Right cardiac atrium (tissue), 5 donors: ENCODE data around the gene TBC1D22A. TPM values are rescaled to one million over a fixed set of nuclear protein-coding genes. Genes with fewer than 3 reads are reported as not detected.
A peak's percentile ranks its signal among the peaks of the same experiment; 100 is the strongest.

Experiments used
- ATAC-seq, 2 donors: fragments of 200-7000 bp; cut with Tn5 transposase; one replicate each; pipeline versions ENCODE4 v1.8.0 to v1.9.1; 2020; ENCODE audit warnings: moderate library complexity in 2 of 2, mild to moderate bottlenecking in 1 of 2
- DNase-seq, 3 donors: peaks; one replicate each; pipeline ENCODE4 v3.0.0-alpha.2; 2020
- H3K27ac ChIP-seq: one replicate; pipeline ENCODE4 v1.5.1; 2013; ENCODE audit warnings: mild to moderate bottlenecking, low read length, control low read depth, moderate library complexity
- H3K27me3 ChIP-seq: one replicate; pipeline ENCODE4 v1.6.1; 2013; ENCODE audit not compliant: control insufficient read depth, insufficient read depth
- H3K4me1 ChIP-seq: one replicate; pipeline ENCODE4 v1.6.1; 2013; ENCODE audit warnings: low read length; ENCODE audit not compliant: control insufficient read depth, insufficient read depth
- H3K4me3 ChIP-seq: one replicate; pipeline ENCODE4 v1.5.1; 2013; ENCODE audit warnings: low read length, control low read depth
- H3K9me3 ChIP-seq: one replicate; pipeline ENCODE4 v1.6.1; 2013; ENCODE audit warnings: low read length; ENCODE audit not compliant: control insufficient read depth
- WGBS: extraction: QIAGEN DNeasy Blood & Tissue Kit; methylation state at CpG from one replicate; pipeline ENCODE4 v1.1.7; 2013; 5-methylcytosine and 5-hydroxymethylcytosine counted together
- intact Hi-C, 4 donors: fragments of 100-400 bp; cut with DNase I; formaldehyde crosslinking; loops; one replicate each; pipeline versions ENCODE4 v1.11.0 to v1.14.0; 2022 to 2023
- polyA plus RNA-seq: library from polyadenylated mRNA; stranded (reverse); fragments of 200-250 nt; gene quantifications from one replicate; pipeline ENCODE4 v1.2.3, GENCODE V29; 2013
- total RNA-seq, 4 donors: library from RNA; stranded (reverse); fragmentation: NEBNext Ultra II Directional; extraction: Animal tissue kit (Norgen Biotek cat#: 25700); gene quantifications; one replicate each; pipeline ENCODE4 v1.2.1, GENCODE V29; 2021
- donor health status: healthy with polysubstance abuse.
- donor health status: DM: no; HTN: yes; CAD: no.
- donor health status: DM: no; HTN: no; CAD: no.
- donor health status: DM: no; HTN: yes; CAD: no; lungs with severe emphysema.
- donor health status: DM: yes; HTN: yes; CAD: no.

The TBC1D22A gene
- total and polyA plus RNA-seq, 5 donors = 12.0 to 17.3 (median 15.7) TPM

GRCh38 chr22:47040486-47041270 is 278.2 kb downstream of the TBC1D22A start:
- H3K27me3 ChIP-seq = no peaks in the 10 kb centered on the region
- DNase-seq (peak in 1 of 3 donors; percentile 32), ATAC-seq (no peak)
- no peak overlapping the region for H3K27ac ChIP-seq
- H3K9me3 ChIP-seq = no peaks in the 10 kb centered on the region
- no peaks in the 10 kb centered on the region for H3K4me1 ChIP-seq
- H3K4me3 ChIP-seq = no peak overlapping the region
- intact Hi-C loops = no loop called here
- 91% methylated on average over 25 of the region's 25 CpGs for WGBS

GRCh38 chr22:47041271-47042115 is 279.0 kb downstream of the TBC1D22A start:
- WGBS = 82% methylated on average over 27 of the region's 27 CpGs
- no peak overlapping the region for H3K4me3 ChIP-seq
- ATAC-seq = no peak
- H3K9me3 ChIP-seq = no peaks in the 10 kb centered on the region
- H3K27me3 ChIP-seq = no peaks in the 10 kb centered on the region
- H3K4me1 ChIP-seq = no peaks in the 10 kb centered on the region
- intact Hi-C loops = no loop called here
- no peak overlapping the region for H3K27ac ChIP-seq
- peak in 1 of 3 donors; percentile 10 for DNase-seq

- intact Hi-C loops = no loop called here
- WGBS = 93% methylated on average over 11 of the region's 11 CpGs
- DNase-seq = peak in 1 of 3 donors; percentile 22
- Histone ChIP-seq H3K9me3 (no peaks in the 10 kb centered on the region), H3K27ac (no peak overlapping the region), H3K27me3 (no peaks in the 10 kb centered on the region), H3K4me1 (no peaks in the 10 kb centered on the region), H3K4me3 (no peak overlapping the region)
- ATAC-seq = no peak
Observed at GRCh38 chr22:47042116-47042825, 279.8 kb downstream of the TBC1D22A start.

GRCh38 chr22:47042861-47043496 is 280.5 kb downstream of the TBC1D22A start:
- Histone ChIP-seq H3K27me3 (no peaks in the 10 kb centered on the region), H3K4me1 (no peaks in the 10 kb centered on the region), H3K9me3 (no peaks in the 10 kb centered on the region), H3K27ac (no peak overlapping the region), H3K4me3 (no peak overlapping the region)
- intact Hi-C loops = no loop called here
- ATAC-seq (no peak), DNase-seq (peak in 2 of 3 donors; percentile 20 to 41)
- 93% methylated on average over 18 of the region's 18 CpGs for WGBS

- no peaks in the 10 kb centered on the region for H3K27me3 ChIP-seq
- peak; percentile 17 to 32 for ATAC-seq
- intact Hi-C loops = no loop called here
- no peak overlapping the region for H3K4me3 ChIP-seq
- no peaks in the 10 kb centered on the region for H3K9me3 ChIP-seq
- H3K4me1 ChIP-seq = no peaks in the 10 kb centered on the region
- peak in 2 of 3 donors; percentile 29 to 54 for DNase-seq
- 69% methylated on average over 19 of the region's 19 CpGs for WGBS
- no peak overlapping the region for H3K27ac ChIP-seq
Observed at GRCh38 chr22:47043835-47044721, 281.6 kb downstream of the TBC1D22A start.

- intact Hi-C loops = no loop called here
- DNase-seq = peak in 2 of 3 donors; percentile 19 to 26
- H3K9me3 ChIP-seq = no peaks in the 10 kb centered on the region
- no peak for ATAC-seq
- H3K4me1 ChIP-seq = no peaks in the 10 kb centered on the region
- H3K4me3 ChIP-seq = no peak overlapping the region
- no peak overlapping the region for H3K27ac ChIP-seq
- H3K27me3 ChIP-seq = no peaks in the 10 kb centered on the region
- WGBS = 83% methylated on average over 29 of the region's 29 CpGs
Observed at GRCh38 chr22:47044722-47045535, 282.5 kb downstream of the TBC1D22A start.

GRCh38 chr22:47045691-47046410 is 283.4 kb downstream of the TBC1D22A start:
- Histone ChIP-seq H3K9me3 (no peaks in the 10 kb centered on the region), H3K4me3 (no peak overlapping the region), H3K27me3 (no peaks in the 10 kb centered on the region), H3K4me1 (no peaks in the 10 kb centered on the region), H3K27ac (no peak overlapping the region)
- ATAC-seq (no peak), DNase-seq (peak in 2 of 3 donors; percentile 11 to 14)
- intact Hi-C loops = no loop called here
- 96% methylated on average over 14 of the region's 14 CpGs for WGBS

GRCh38 chr22:47046411-47047065 is 284.1 kb downstream of the TBC1D22A start:
- Histone ChIP-seq H3K9me3 (no peaks in the 10 kb centered on the region), H3K27me3 (no peaks in the 10 kb centered on the region), H3K4me1 (no peaks in the 10 kb centered on the region), H3K4me3 (no peak overlapping the region), H3K27ac (no peak overlapping the region)
- DNase-seq = peak in 2 of 3 donors; percentile 18 to 29
- WGBS = 78% methylated on average over 10 of the region's 10 CpGs
- no peak for ATAC-seq
- intact Hi-C loops = no loop called here
